Measurements from ENCODE around the gene CYP26B1. TPM values are rescaled to one million over a fixed set of nuclear protein-coding genes. Genes with fewer than 3 reads are reported as not detected.

Gene CYP26B1
- total RNA-seq, 1 donor from 2014 or later = 1.2 TPM

- Mint-ChIP-seq H3K27me3 (ENCODE audit: unreplicated experiment) (no peaks in the 10 kb centered on the region), H3K4me1 (ENCODE audit: unreplicated experiment) (no peaks in the 10 kb centered on the region), H3K36me3 (ENCODE audit: low read depth, unreplicated experiment) (no peaks in the 10 kb centered on the region), H3K4me3 (ENCODE audit: unreplicated experiment) (no peak overlapping the region), H3K9me3 (ENCODE audit: unreplicated experiment) (no peaks in the 10 kb centered on the region), H3K27ac (ENCODE audit: unreplicated experiment) (no peak overlapping the region)
- TF ChIP-seq CTCF (IDR thresholded peaks at IDR 0.05; ENCODE audit: unreplicated experiment) = no peak
- DNase-seq (ENCODE audit: low spot score) = no peak
Measured at GRCh38 chr2:72112981-72113846, 34.4 kb downstream of the CYP26B1 start.

- H3K4me3 Mint-ChIP-seq (ENCODE audit: unreplicated experiment) = peak overlapping the region; percentile 3
- H3K27ac Mint-ChIP-seq (ENCODE audit: unreplicated experiment) = no peak overlapping the region
- H3K27me3 Mint-ChIP-seq (ENCODE audit: unreplicated experiment) = no peaks in the 10 kb centered on the region
- no peak for DNase-seq (ENCODE audit: low spot score)
- no peak for TF ChIP-seq CTCF (IDR thresholded peaks at IDR 0.05; ENCODE audit: unreplicated experiment)
- no peaks in the 10 kb centered on the region for H3K36me3 Mint-ChIP-seq (ENCODE audit: low read depth, unreplicated experiment)
- no peaks in the 10 kb centered on the region for H3K4me1 Mint-ChIP-seq (ENCODE audit: unreplicated experiment)
- H3K9me3 Mint-ChIP-seq (ENCODE audit: unreplicated experiment) = no peaks in the 10 kb centered on the region
Measured at GRCh38 chr2:72112401-72112800, 35.3 kb downstream of the CYP26B1 start.

- Mint-ChIP-seq H3K27ac (ENCODE audit: unreplicated experiment) (no peak overlapping the region), H3K36me3 (ENCODE audit: low read depth, unreplicated experiment) (no peaks in the 10 kb centered on the region), H3K9me3 (ENCODE audit: unreplicated experiment) (no peaks in the 10 kb centered on the region), H3K4me1 (ENCODE audit: unreplicated experiment) (no peaks in the 10 kb centered on the region), H3K27me3 (ENCODE audit: unreplicated experiment) (no peaks in the 10 kb centered on the region), H3K4me3 (ENCODE audit: unreplicated experiment) (no peak overlapping the region)
- DNase-seq (ENCODE audit: low spot score) = no peak
- TF ChIP-seq CTCF (IDR thresholded peaks at IDR 0.05; ENCODE audit: unreplicated experiment) = no peak
Measured at GRCh38 chr2:72111061-72111460, 36.6 kb downstream of the CYP26B1 start.

GRCh38 chr2:72109904-72110303 lies 37.8 kb downstream of the CYP26B1 start:
- TF ChIP-seq CTCF (IDR thresholded peaks at IDR 0.05; ENCODE audit: unreplicated experiment) = no peak
- no peaks in the 10 kb centered on the region for H3K36me3 Mint-ChIP-seq (ENCODE audit: low read depth, unreplicated experiment)
- H3K27me3 Mint-ChIP-seq (ENCODE audit: unreplicated experiment) = no peaks in the 10 kb centered on the region
- DNase-seq (ENCODE audit: low spot score) = no peak
- no peaks in the 10 kb centered on the region for H3K4me1 Mint-ChIP-seq (ENCODE audit: unreplicated experiment)
- H3K4me3 Mint-ChIP-seq (ENCODE audit: unreplicated experiment) = no peak overlapping the region
- no peaks in the 10 kb centered on the region for H3K9me3 Mint-ChIP-seq (ENCODE audit: unreplicated experiment)
- H3K27ac Mint-ChIP-seq (ENCODE audit: unreplicated experiment) = no peak overlapping the region

GRCh38 chr2:72109291-72109690 lies 38.4 kb downstream of the CYP26B1 start:
- no peak overlapping the region for H3K4me3 Mint-ChIP-seq (ENCODE audit: unreplicated experiment)
- H3K27ac Mint-ChIP-seq (ENCODE audit: unreplicated experiment) = no peak overlapping the region
- H3K27me3 Mint-ChIP-seq (ENCODE audit: unreplicated experiment) = no peaks in the 10 kb centered on the region
- no peak for DNase-seq (ENCODE audit: low spot score)
- no peaks in the 10 kb centered on the region for H3K36me3 Mint-ChIP-seq (ENCODE audit: low read depth, unreplicated experiment)
- H3K4me1 Mint-ChIP-seq (ENCODE audit: unreplicated experiment) = no peaks in the 10 kb centered on the region
- H3K9me3 Mint-ChIP-seq (ENCODE audit: unreplicated experiment) = no peaks in the 10 kb centered on the region
- TF ChIP-seq CTCF (IDR thresholded peaks at IDR 0.05; ENCODE audit: unreplicated experiment) = no peak
